ENCODE measurements around the gene TMPRSS9. TPM values are rescaled to one million over a fixed set of nuclear protein-coding genes. Genes with fewer than 3 reads are reported as not detected.

Gene TMPRSS9
- total RNA-seq, 1 experiment from 2014 or later = 0.66 TPM

- Histone ChIP-seq H3K9me3 (peaks cover 2% of the 10 kb centered on the region; the same call in 1 of the 2 replicates), H3K27me3 (replicated peaks; ENCODE audit: control insufficient read depth, insufficient read depth, low read length) (no peaks in the 10 kb centered on the region), H3K4me1 (peaks cover 33% of the 10 kb centered on the region), H3K4me3 (ENCODE audit: low read depth, low read length) (peak overlapping the region; percentile 19), H3K36me3 (ENCODE audit: control insufficient read depth, insufficient read depth, low read length) (peaks cover 4% of the 10 kb centered on the region)
- Mint-ChIP-seq H3K4me1 (ENCODE audit: low read depth, unreplicated experiment) (peaks cover 32% of the 10 kb centered on the region), H3K9me3 (ENCODE audit: unreplicated experiment) (no peaks in the 10 kb centered on the region), H3K27me3 (ENCODE audit: insufficient read depth, unreplicated experiment) (no peaks in the 10 kb centered on the region), H3K27ac (ENCODE audit: unreplicated experiment) (peak overlapping the region; percentile 94), H3K36me3 (ENCODE audit: insufficient read depth, unreplicated experiment) (peaks cover 64% of the 10 kb centered on the region), H3K4me3 (ENCODE audit: unreplicated experiment) (peak overlapping the region; percentile 87)
- ChIA-PET POLR2A (interaction anchor here (1.4 kb wide), 1 partner anchor 96 kb away, joined by 3 read pairs; the partner anchor contains the start of gene TIMM13), CTCF (interaction anchor here (0.5 to 1.5 kb wide), 6 partner anchors 15 to 785 kb away, joined by 3 to 4 read pairs (median 3); partner anchors contain the start of gene PLEKHJ1)
- no peak for TF ChIP-seq CTCF (IDR thresholded peaks at IDR 0.05; ENCODE audit: insufficient read depth in 1 of 2, low read depth in 1 of 2, low read length in 1 of 2, severe bottlenecking in 1 of 2, unreplicated experiment in 1 of 2)
- intact Hi-C loops (cut with micrococcal nuclease; ENCODE audit: unreplicated experiment) = loop anchor here (2.0 kb wide), 1 partner anchor 60 kb away; no protein-coding TSS in a partner anchor
- DNase-seq = peak; percentile 90 to 93
- BruUV-seq (replicated peaks) = no TSS peak
Observed at GRCh38 chr19:2330632-2331284, 29.3 kb upstream of the TMPRSS9 start.

DNA sequence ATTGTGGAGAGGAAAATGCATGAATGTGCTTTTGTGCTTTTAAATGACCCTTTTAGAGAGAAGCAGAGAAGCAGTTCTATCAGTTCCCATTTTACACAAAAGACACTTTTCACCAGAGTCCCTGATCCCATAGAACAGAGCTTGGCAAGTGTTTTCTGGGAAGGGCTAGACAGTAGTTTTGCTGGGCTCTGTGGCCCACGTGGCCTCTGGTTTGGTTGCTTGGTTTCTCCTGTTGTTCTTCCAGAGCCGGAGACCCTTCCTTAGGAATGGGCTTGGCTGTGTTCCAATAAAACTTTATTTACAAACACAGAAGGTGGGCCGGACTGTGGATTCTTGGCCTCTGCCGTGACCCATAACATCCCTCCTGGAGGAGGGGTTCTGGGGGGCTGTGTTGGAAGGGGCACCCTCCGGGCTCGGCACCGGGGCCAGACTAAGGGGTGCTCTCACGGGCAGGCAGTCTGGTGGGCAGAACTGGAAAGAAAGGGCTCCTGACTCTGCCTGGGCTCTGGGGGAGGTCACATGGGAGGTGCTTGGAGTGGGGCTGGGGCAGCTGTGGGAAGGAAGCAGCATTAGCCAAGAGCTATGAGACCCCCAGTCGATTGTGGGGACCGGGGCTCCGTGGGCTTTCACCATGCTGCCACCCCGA lies 28.3 kb upstream of the TMPRSS9 start:
- no peaks in the 10 kb centered on the region for H3K9me3 Mint-ChIP-seq (ENCODE audit: unreplicated experiment)
- no TSS peak for BruUV-seq (replicated peaks)
- POLR2A ChIA-PET = no interaction called here

More for the DNA sequence above, 28.3 kb upstream of the TMPRSS9 start:
- H3K4me1 ChIP-seq = peaks cover 40% of the 10 kb centered on the region
- Mint-ChIP-seq H3K4me1 (ENCODE audit: low read depth, unreplicated experiment) (peaks cover 40% of the 10 kb centered on the region), H3K27me3 (ENCODE audit: insufficient read depth, unreplicated experiment) (no peaks in the 10 kb centered on the region), H3K27ac (ENCODE audit: unreplicated experiment) (peak overlapping the region; percentile 94), H3K4me3 (ENCODE audit: unreplicated experiment) (peak overlapping the region; percentile 87), H3K36me3 (ENCODE audit: insufficient read depth, unreplicated experiment) (peaks cover 60% of the 10 kb centered on the region)
- intact Hi-C loops (cut with micrococcal nuclease; ENCODE audit: unreplicated experiment) = loop anchor here (2.0 kb wide), 1 partner anchor 59 kb away; no protein-coding TSS in a partner anchor
- no peak for DNase-seq
- peaks cover 4% of the 10 kb centered on the region for H3K36me3 ChIP-seq (ENCODE audit: control insufficient read depth, insufficient read depth, low read length)
- H3K4me3 ChIP-seq (ENCODE audit: low read depth, low read length) = 0 out of 2 replicates have a peak overlapping the region, but pooled peaks have one; percentile 0
- no peaks in the 10 kb centered on the region for H3K27me3 ChIP-seq (replicated peaks; ENCODE audit: control insufficient read depth, insufficient read depth, low read length)
- CTCF ChIA-PET = interaction anchor here (0.6 to 1.5 kb wide), 3 partner anchors 59 to 279 kb away, joined by 3 to 4 read pairs (median 3); no protein-coding TSS in a partner anchor
- TF ChIP-seq CTCF (IDR thresholded peaks at IDR 0.05; ENCODE audit: insufficient read depth in 1 of 2, low read depth in 1 of 2, low read length in 1 of 2, severe bottlenecking in 1 of 2, unreplicated experiment in 1 of 2) = no peak
- H3K9me3 ChIP-seq = peaks cover 2% of the 10 kb centered on the region; the same call in 1 of the 2 replicates

All from Caco-2 (cell line).